HepG2 (cell line): ENCODE results near the gene NOTUM. TPM values are rescaled to one million over a fixed set of nuclear protein-coding genes. Genes with fewer than 3 reads are reported as not detected.

Experiments used
- ATF7 ChIP-seq, 2 experiments: fragments of 450-650 bp in 1 of 2; sonication (generic) in 1 of 2; formaldehyde crosslinking in 1 of 2; IDR thresholded peaks; 2 replicates each; pipeline versions ENCODE4 v1.4.0 to v1.6.1; 2016 to 2020; ENCODE audit warnings: antibody characterized with exemption in 1 of 2, mild to moderate bottlenecking in 1 of 2, missing genetic modification reagents in 1 of 2
- HHEX ChIP-seq: IDR thresholded peaks from 2 replicates; pipeline ENCODE4 v1.6.1; 2016; ENCODE audit warnings: control low read depth
- KMT2A ChIP-seq: sonication (generic); formaldehyde crosslinking; IDR thresholded peaks from 2 replicates; pipeline ENCODE4 v1.4.0; 2020; ENCODE audit warnings: missing genetic modification reagents
- MEF2D ChIP-seq: sonication (generic); formaldehyde crosslinking; IDR thresholded peaks from 2 replicates; pipeline ENCODE4 v1.5.1; 2020; ENCODE audit warnings: mild to moderate bottlenecking, missing genetic modification reagents
- MTF1 ChIP-seq: sonication (generic); formaldehyde crosslinking; IDR thresholded peaks from 2 replicates; pipeline ENCODE4 v1.5.0; 2020; ENCODE audit warnings: missing genetic modification reagents
- NRL ChIP-seq: sonication (generic); formaldehyde crosslinking; IDR thresholded peaks from 2 replicates; pipeline ENCODE4 v1.5.0; 2020; ENCODE audit warnings: missing genetic modification reagents, mild to moderate bottlenecking, moderate library complexity, borderline replicate concordance
- RBAK ChIP-seq: sonication (generic); formaldehyde crosslinking; IDR thresholded peaks from 2 replicates; pipeline ENCODE4 v1.5.1; 2020; ENCODE audit warnings: mild to moderate bottlenecking, missing genetic modification reagents
- ZFP1 ChIP-seq: IDR thresholded peaks from 2 replicates; pipeline ENCODE4 v1.6.1; 2016
- ZNF232 ChIP-seq: sonication (generic); formaldehyde crosslinking; IDR thresholded peaks from 2 replicates; pipeline ENCODE4 v1.4.0; 2020; ENCODE audit warnings: missing genetic modification reagents, borderline replicate concordance
- ZNF260 ChIP-seq: sonication (generic); formaldehyde crosslinking; IDR thresholded peaks from 2 replicates; pipeline ENCODE4 v1.4.0; 2020; ENCODE audit warnings: missing genetic modification reagents, low read depth, mild to moderate bottlenecking, borderline replicate concordance
- ZNF670 ChIP-seq: sonication (generic); formaldehyde crosslinking; IDR thresholded peaks from 2 replicates; pipeline ENCODE4 v1.8.0; 2022; ENCODE audit warnings: mild to moderate bottlenecking, missing genetic modification reagents, borderline replicate concordance
- ZNF747 ChIP-seq: sonication (generic); formaldehyde crosslinking; IDR thresholded peaks from 2 replicates; pipeline ENCODE4 v1.8.1; 2023; ENCODE audit warnings: missing genetic modification reagents, mild to moderate bottlenecking, borderline replicate concordance
- ZNF777 ChIP-seq: sonication (generic); formaldehyde crosslinking; IDR thresholded peaks from 2 replicates; pipeline ENCODE4 v1.4.0; 2020; ENCODE audit warnings: missing genetic modification reagents
- ZNF782 ChIP-seq: sonication (generic); formaldehyde crosslinking; IDR thresholded peaks from 2 replicates; pipeline ENCODE4 v1.4.0; 2020; ENCODE audit warnings: missing genetic modification reagents, mild to moderate bottlenecking, borderline replicate concordance
- polyA plus RNA-seq, 8 experiments: library from polyadenylated mRNA; depleted of rRNA in 3 of 8; stranded (reverse) in 7 of 8; unstranded in 1 of 8; fragments of >200 nt; fragmentation: Illumina TruSeq in 4 of 8; extraction: Trizol in 4 of 8; gene quantifications; 2 replicates each; pipeline versions ENCODE4 v1.2.1 to v1.2.3, GENCODE V29; 2011 to 2016; ENCODE audit warnings: low read depth in 4 of 8, missing spikeins in 1 of 8, mixed read lengths in 1 of 8; ENCODE audit not compliant: insufficient read depth in 1 of 8
- total RNA-seq, 5 experiments: library from RNA; depleted of rRNA; stranded (reverse); fragments of >200 nt; fragmentation: Illumina TruSeq; extraction: Trizol; gene quantifications; 2 replicates each; pipeline ENCODE4 v1.2.3, GENCODE V29; 2016; ENCODE audit warnings: low read depth in 1 of 5
- TF ChIP-seq, protein P1 (sequence below): sonication (generic); formaldehyde crosslinking; IDR thresholded peaks from 2 replicates; pipeline ENCODE4 v1.5.0; 2020; ENCODE audit warnings: mild to moderate bottlenecking, missing genetic modification reagents, borderline replicate concordance
- TF ChIP-seq, protein P2 (sequence below): sonication (generic); formaldehyde crosslinking; IDR thresholded peaks from 2 replicates; pipeline ENCODE4 v1.4.0; 2020; ENCODE audit warnings: mild to moderate bottlenecking, missing genetic modification reagents

NOTUM gene
- total and polyA plus RNA-seq, 2 of the 13 experiments (the other 11 are each of a cell fraction or from before 2014, with no cell fraction given): 150 to 160 TPM

DNA sequence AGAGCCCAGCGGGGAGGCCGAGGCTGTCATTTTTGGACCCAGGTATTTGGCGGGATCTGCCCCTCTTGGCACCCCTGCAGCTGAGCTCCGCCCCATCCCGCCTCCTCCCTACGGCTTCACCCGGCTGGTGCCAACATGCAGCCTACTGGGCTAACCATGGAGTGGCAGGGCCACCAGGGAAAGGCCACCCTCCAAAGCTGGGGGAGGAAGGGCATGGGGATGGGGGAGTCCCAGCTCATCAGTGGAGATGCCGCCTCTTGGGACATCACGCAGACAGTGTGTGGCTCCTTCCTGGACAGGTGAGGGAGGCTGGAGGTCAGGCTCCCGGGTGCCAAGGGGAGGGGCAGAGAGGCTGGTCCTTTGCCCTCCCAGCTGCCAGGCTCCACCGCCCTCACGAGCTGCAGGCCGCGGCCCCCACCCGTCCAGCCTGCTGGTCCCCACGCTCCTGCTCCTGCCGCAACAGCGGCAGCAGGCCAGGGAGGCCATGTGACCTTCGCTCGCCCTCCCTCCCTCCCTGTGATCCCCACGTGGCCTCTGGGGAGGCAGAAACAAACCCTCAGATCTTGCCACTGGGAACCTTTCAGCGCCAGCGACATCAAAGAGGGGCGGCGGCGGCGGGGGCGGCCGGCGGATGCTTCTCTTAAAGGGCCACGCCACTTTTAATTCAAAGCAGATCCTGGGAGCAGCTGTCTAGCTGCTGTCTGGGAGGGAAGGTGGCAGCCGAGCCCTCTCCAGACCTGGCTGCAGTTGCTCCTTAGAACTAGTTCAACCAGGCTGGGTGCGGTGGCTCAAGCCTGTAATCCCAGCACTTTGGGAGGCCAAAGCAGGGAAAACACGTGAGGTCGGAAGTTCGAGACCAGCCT is 6.8 kb upstream of the NOTUM start (continued):
- TF ChIP-seq HHEX (CRISPR knock-in tag): 0 out of 2 replicates have a peak, but pooled peaks have one; percentile 36
- TF ChIP-seq ZNF747: peak; percentile 96
- no peak for TF ChIP-seq ZNF260 (CRISPR knock-in tag)
- TF ChIP-seq, protein P1, sequence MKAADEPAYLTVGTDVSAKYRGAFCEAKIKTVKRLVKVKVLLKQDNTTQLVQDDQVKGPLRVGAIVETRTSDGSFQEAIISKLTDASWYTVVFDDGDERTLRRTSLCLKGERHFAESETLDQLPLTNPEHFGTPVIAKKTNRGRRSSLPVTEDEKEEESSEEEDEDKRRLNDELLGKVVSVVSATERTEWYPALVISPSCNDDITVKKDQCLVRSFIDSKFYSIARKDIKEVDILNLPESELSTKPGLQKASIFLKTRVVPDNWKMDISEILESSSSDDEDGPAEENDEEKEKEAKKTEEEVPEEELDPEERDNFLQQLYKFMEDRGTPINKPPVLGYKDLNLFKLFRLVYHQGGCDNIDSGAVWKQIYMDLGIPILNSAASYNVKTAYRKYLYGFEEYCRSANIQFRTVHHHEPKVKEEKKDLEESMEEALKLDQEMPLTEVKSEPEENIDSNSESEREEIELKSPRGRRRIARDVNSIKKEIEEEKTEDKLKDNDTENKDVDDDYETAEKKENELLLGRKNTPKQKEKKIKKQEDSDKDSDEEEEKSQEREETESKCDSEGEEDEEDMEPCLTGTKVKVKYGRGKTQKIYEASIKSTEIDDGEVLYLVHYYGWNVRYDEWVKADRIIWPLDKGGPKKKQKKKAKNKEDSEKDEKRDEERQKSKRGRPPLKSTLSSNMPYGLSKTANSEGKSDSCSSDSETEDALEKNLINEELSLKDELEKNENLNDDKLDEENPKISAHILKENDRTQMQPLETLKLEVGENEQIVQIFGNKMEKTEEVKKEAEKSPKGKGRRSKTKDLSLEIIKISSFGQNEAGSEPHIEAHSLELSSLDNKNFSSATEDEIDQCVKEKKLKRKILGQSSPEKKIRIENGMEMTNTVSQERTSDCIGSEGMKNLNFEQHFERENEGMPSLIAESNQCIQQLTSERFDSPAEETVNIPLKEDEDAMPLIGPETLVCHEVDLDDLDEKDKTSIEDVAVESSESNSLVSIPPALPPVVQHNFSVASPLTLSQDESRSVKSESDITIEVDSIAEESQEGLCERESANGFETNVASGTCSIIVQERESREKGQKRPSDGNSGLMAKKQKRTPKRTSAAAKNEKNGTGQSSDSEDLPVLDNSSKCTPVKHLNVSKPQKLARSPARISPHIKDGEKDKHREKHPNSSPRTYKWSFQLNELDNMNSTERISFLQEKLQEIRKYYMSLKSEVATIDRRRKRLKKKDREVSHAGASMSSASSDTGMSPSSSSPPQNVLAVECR (CRISPR knock-in tag): peak; percentile 94
- 0 out of 2 replicates have a peak, but pooled peaks have one; percentile 30 for TF ChIP-seq NRL
- no peak for TF ChIP-seq ATF7 (IDR thresholded peaks at IDR 0.05)
- TF ChIP-seq ATF7 (CRISPR knock-in tag; IDR thresholded peaks at IDR 0.05): peak; percentile 55; the same call in 1 of the 2 replicates
- TF ChIP-seq ZNF670 (CRISPR knock-in tag): peak; percentile 68
- no peak; the same call in 1 of the 2 replicates for TF ChIP-seq MTF1 (CRISPR knock-in tag)
- peak; percentile 98; the same call in 1 of the 2 replicates for TF ChIP-seq ZNF782 (CRISPR knock-in tag)
- peak; percentile 80 for TF ChIP-seq KMT2A (CRISPR knock-in tag)
- TF ChIP-seq ZNF777: peak; percentile 95
- TF ChIP-seq RBAK (CRISPR knock-in tag): peak; percentile 28; the same call in 1 of the 2 replicates
- TF ChIP-seq, protein P2, sequence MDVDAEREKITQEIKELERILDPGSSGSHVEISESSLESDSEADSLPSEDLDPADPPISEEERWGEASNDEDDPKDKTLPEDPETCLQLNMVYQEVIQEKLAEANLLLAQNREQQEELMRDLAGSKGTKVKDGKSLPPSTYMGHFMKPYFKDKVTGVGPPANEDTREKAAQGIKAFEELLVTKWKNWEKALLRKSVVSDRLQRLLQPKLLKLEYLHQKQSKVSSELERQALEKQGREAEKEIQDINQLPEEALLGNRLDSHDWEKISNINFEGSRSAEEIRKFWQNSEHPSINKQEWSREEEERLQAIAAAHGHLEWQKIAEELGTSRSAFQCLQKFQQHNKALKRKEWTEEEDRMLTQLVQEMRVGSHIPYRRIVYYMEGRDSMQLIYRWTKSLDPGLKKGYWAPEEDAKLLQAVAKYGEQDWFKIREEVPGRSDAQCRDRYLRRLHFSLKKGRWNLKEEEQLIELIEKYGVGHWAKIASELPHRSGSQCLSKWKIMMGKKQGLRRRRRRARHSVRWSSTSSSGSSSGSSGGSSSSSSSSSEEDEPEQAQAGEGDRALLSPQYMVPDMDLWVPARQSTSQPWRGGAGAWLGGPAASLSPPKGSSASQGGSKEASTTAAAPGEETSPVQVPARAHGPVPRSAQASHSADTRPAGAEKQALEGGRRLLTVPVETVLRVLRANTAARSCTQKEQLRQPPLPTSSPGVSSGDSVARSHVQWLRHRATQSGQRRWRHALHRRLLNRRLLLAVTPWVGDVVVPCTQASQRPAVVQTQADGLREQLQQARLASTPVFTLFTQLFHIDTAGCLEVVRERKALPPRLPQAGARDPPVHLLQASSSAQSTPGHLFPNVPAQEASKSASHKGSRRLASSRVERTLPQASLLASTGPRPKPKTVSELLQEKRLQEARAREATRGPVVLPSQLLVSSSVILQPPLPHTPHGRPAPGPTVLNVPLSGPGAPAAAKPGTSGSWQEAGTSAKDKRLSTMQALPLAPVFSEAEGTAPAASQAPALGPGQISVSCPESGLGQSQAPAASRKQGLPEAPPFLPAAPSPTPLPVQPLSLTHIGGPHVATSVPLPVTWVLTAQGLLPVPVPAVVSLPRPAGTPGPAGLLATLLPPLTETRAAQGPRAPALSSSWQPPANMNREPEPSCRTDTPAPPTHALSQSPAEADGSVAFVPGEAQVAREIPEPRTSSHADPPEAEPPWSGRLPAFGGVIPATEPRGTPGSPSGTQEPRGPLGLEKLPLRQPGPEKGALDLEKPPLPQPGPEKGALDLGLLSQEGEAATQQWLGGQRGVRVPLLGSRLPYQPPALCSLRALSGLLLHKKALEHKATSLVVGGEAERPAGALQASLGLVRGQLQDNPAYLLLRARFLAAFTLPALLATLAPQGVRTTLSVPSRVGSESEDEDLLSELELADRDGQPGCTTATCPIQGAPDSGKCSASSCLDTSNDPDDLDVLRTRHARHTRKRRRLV: peak; percentile 88
- TF ChIP-seq ZFP1: peak; percentile 78; the same call in 1 of the 2 replicates
- peak; percentile 95 for TF ChIP-seq MEF2D (CRISPR knock-in tag)
- peak; percentile 76 for TF ChIP-seq ZNF232 (CRISPR knock-in tag)
